IPS-18c (cell line): ENCODE data around the gene PITPNM1.
"Not testable (repeated sequence)": the region's sequence is repeated elsewhere in the genome, so short reads cannot be mapped to it uniquely, and the experiment has no call there.

Experiments used
- H3K4me3 ChIP-seq: 2 replicates; pipeline ENCODE4 v1.7.0; 2013; ENCODE audit warnings: low read depth, mild to moderate bottlenecking, low read length, moderate library complexity; ENCODE audit not compliant: insufficient read depth
- H3K9me3 ChIP-seq: one replicate; pipeline ENCODE4 v1.6.1; 2013; ENCODE audit warnings: mild to moderate bottlenecking, low read length, moderate library complexity; ENCODE audit not compliant: control insufficient read depth, insufficient read depth

The PITPNM1 gene

GRCh38 chr11:67482827-67483798, 22.1 kb downstream of the PITPNM1 start, which contains the start of gene AIP:
Gene AIP (plus strand): TSS chr11:67483026. CDS start chr11:67483159, 133 bp downstream.
- Histone ChIP-seq H3K9me3 (no peaks in the 10 kb centered on the region), H3K4me3 (peak within 1 kb of the TSS; percentile 58)

- Histone ChIP-seq H3K9me3 (no peaks in the 10 kb centered on the region), H3K4me3 (no peak overlapping the region; the same call in 1 of the 2 replicates)
These were observed 22.8 kb downstream of the PITPNM1 start for GRCh38 chr11:67482275-67482826.

GRCh38 chr11:67477344-67478050, 27.7 kb downstream of the PITPNM1 start:
- not testable (repeated sequence) for H3K9me3 ChIP-seq, H3K4me3 ChIP-seq

- H3K9me3 ChIP-seq, H3K4me3 ChIP-seq: not testable (repeated sequence)
These were observed 28.5 kb downstream of the PITPNM1 start for GRCh38 chr11:67476692-67477091.

- Histone ChIP-seq H3K9me3 (no peaks in the 10 kb centered on the region), H3K4me3 (no peak overlapping the region)
These were observed 32.3 kb downstream of the PITPNM1 start for GRCh38 chr11:67472882-67473281.

- Histone ChIP-seq H3K9me3 (no peaks in the 10 kb centered on the region), H3K4me3 (no peak overlapping the region)
These were observed 34.7 kb downstream of the PITPNM1 start for GRCh38 chr11:67470337-67471002.

- Histone ChIP-seq H3K4me3 (peak overlapping the region; percentile 36; the same call in 1 of the 2 replicates), H3K9me3 (no peaks in the 10 kb centered on the region)
These were observed 35.7 kb downstream of the PITPNM1 start for GRCh38 chr11:67469508-67469811.

- Histone ChIP-seq H3K9me3 (no peaks in the 10 kb centered on the region), H3K4me3 (peak within 1 kb of the TSS; percentile 81)
These were observed 36.2 kb downstream of the PITPNM1 start, which contains the start of gene TMEM134 for GRCh38 chr11:67468759-67469507. Gene TMEM134 (minus strand): TSS chr11:67469251. CDS start chr11:67469192, 59 bp downstream.

GRCh38 chr11:67468456-67468758, 36.8 kb downstream of the PITPNM1 start:
- H3K9me3 ChIP-seq, result no peaks in the 10 kb centered on the region

GRCh38 chr11:67468056-67468455, 37.1 kb downstream of the PITPNM1 start:
- H3K4me3 ChIP-seq, result peak overlapping the region; percentile 81

More at GRCh38 chr11:67468456-67468758, 36.8 kb downstream of the PITPNM1 start:
- peak overlapping the region; percentile 81 for H3K4me3 ChIP-seq

GRCh38 chr11:67466962-67467771, 38.0 kb downstream of the PITPNM1 start:
- H3K9me3 ChIP-seq, result no peaks in the 10 kb centered on the region
- H3K4me3 ChIP-seq, result no peak overlapping the region

More at GRCh38 chr11:67468056-67468455, 37.1 kb downstream of the PITPNM1 start:
- H3K9me3 ChIP-seq, result no peaks in the 10 kb centered on the region

GRCh38 chr11:67466367-67466766, 38.8 kb downstream of the PITPNM1 start:
- no peaks in the 10 kb centered on the region for H3K9me3 ChIP-seq
- H3K4me3 ChIP-seq, result no peak overlapping the region

GRCh38 chr11:67465530-67465929, 39.6 kb downstream of the PITPNM1 start:
- peak overlapping the region; percentile 76; the same call in 1 of the 2 replicates for H3K4me3 ChIP-seq
- not testable (repeated sequence) for H3K9me3 ChIP-seq

- H3K9me3 ChIP-seq, result no peaks in the 10 kb centered on the region
- peak overlapping the region; percentile 76 for H3K4me3 ChIP-seq
These were observed 40.0 kb downstream of the PITPNM1 start for GRCh38 chr11:67465189-67465510.

- H3K4me3 ChIP-seq, result peak overlapping the region; percentile 76
- no peaks in the 10 kb centered on the region for H3K9me3 ChIP-seq
These were observed 40.6 kb downstream of the PITPNM1 start for GRCh38 chr11:67464411-67465188.
